ENCODE data around the gene RIPK4.

DNA sequence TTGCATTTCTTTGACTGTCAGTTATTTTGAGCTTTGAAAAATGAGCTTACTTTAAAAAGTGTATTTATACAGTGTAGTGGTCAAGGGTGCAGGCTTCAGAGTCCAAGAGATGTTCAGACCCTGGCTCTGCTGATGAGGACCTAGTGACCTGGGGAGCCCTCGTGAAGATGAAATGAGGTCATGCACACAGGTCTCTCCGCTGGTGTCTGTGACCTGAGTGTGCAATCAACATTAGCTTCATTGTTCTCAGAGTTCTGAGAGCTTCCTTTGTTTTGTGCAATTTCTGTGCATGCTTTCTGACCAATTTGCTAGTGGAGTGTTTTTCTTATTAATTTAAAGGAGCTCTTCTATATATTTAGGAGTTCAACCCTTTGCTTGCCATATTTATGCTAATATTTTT is 71.3 kb downstream of the RIPK4 start:
- TF ChIP-seq POLR2AphosphoS5 (IDR thresholded peaks at IDR 0.05; ENCODE audit: borderline replicate concordance, low read depth, low read length): no peak
- TF ChIP-seq EZH2 (IDR thresholded peaks at IDR 0.05): no peak

Measured in SK-N-MC (cell line).